Mucosa of descending colon (tissue), 3 donors: ENCODE measurements around the gene CMSS1. TPM values are rescaled to one million over a fixed set of nuclear protein-coding genes. Genes with fewer than 3 reads are reported as not detected.

ENCODE experiments used
- ATAC-seq: fragments of 200-7000 bp; cut with Tn5 transposase; one replicate; pipeline ENCODE4 v1.9.1; 2020; ENCODE audit warnings: mild to moderate bottlenecking, moderate library complexity
- DNase-seq, 3 donors: peaks; one replicate each; pipeline ENCODE4 v3.0.0-alpha.2; 2020
- H3K36me3 ChIP-seq: fragments of 200-600 bp; one replicate; pipeline ENCODE4 v1.8.0; 2021; ENCODE audit warnings: low read depth, mild to moderate bottlenecking
- H3K4me1 ChIP-seq: fragments of 200-600 bp; one replicate; pipeline ENCODE4 v1.8.0; 2021; ENCODE audit warnings: low read depth, mild to moderate bottlenecking
- H3K4me3 ChIP-seq: fragments of 200-600 bp; one replicate; pipeline ENCODE4 v1.8.0; 2021; ENCODE audit warnings: mild to moderate bottlenecking
- H3K9me3 ChIP-seq: fragments of 200-600 bp; one replicate; pipeline ENCODE4 v1.8.0; 2021; ENCODE audit warnings: mild to moderate bottlenecking
- intact Hi-C, 2 donors: fragments of 100-400 bp; cut with DNase I in 1 of 2; cut with micrococcal nuclease in 1 of 2; formaldehyde crosslinking; loops; one replicate each; pipeline versions ENCODE4 v1.11.0 to v1.11.1; 2022; cut with DNase I, micrococcal nuclease
- total RNA-seq, 3 donors: library from RNA; stranded (reverse); fragmentation: NEBNext Ultra II Directional in 2 of 3; extraction: Animal tissue kit (Norgen Biotek cat#: 25700) in 2 of 3; gene quantifications; one replicate each; pipeline versions ENCODE4 v1.2.1 to v1.2.4, GENCODE V29; 2021 to 2023
- TF ChIP-seq, protein P1 (sequence below): fragments of 200-600 bp; IDR thresholded peaks from one replicate; pipeline ENCODE4 v1.8.0; 2022; ENCODE audit warnings: antibody characterized with exemption, mild to moderate bottlenecking
- donor health status: DM: no; HTN: no; CAD: no; lungs with moderate emphysema.
- donor health status: DM: no; HTN: no; CAD: no.
- donor health status: DM: no; HTN: yes; CAD: no.

CMSS1 gene
- total RNA-seq, 3 donors from 2014 or later = 9.6 to 24.2 (median 13.8) TPM

- no peak for DNase-seq
- H3K36me3 ChIP-seq = no peaks in the 10 kb centered on the region
- intact Hi-C loops = no loop called here
- no peak overlapping the region for H3K4me3 ChIP-seq
- H3K9me3 ChIP-seq = no peaks in the 10 kb centered on the region
- no peak for ATAC-seq
- TF ChIP-seq, protein P1, sequence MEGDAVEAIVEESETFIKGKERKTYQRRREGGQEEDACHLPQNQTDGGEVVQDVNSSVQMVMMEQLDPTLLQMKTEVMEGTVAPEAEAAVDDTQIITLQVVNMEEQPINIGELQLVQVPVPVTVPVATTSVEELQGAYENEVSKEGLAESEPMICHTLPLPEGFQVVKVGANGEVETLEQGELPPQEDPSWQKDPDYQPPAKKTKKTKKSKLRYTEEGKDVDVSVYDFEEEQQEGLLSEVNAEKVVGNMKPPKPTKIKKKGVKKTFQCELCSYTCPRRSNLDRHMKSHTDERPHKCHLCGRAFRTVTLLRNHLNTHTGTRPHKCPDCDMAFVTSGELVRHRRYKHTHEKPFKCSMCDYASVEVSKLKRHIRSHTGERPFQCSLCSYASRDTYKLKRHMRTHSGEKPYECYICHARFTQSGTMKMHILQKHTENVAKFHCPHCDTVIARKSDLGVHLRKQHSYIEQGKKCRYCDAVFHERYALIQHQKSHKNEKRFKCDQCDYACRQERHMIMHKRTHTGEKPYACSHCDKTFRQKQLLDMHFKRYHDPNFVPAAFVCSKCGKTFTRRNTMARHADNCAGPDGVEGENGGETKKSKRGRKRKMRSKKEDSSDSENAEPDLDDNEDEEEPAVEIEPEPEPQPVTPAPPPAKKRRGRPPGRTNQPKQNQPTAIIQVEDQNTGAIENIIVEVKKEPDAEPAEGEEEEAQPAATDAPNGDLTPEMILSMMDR = no peak
- peaks cover 3% of the 10 kb centered on the region for H3K4me1 ChIP-seq
Measured at GRCh38 chr3:100206687-100207086, 389.0 kb downstream of the CMSS1 start.

GRCh38 chr3:100207886-100208285 is 390.2 kb downstream of the CMSS1 start:
- ATAC-seq = no peak
- intact Hi-C loops = no loop called here
- H3K4me1 ChIP-seq = peaks cover 3% of the 10 kb centered on the region
- no peak overlapping the region for H3K4me3 ChIP-seq
- no peak for DNase-seq
- TF ChIP-seq, protein P1 = no peak
- H3K36me3 ChIP-seq = no peaks in the 10 kb centered on the region
- H3K9me3 ChIP-seq = no peaks in the 10 kb centered on the region

DNA sequence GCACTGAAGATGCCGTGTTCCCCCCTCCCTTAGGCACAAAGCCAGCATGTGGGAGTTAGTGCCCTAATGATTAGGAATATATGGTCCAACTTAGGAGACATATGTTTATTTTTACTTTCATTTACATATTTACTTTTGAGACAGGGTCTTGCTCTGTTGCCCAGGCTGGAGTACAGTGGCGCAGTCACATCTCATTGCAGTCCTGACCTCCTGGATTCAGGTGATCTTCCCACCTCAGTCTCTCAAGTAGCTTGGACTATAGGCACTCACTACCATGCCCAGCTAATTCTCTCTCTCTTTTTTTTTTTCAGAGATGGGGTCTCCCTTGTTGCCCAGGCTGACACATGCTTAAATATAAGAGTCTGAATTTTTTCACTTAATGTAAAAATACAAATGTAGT is 391.5 kb downstream of the CMSS1 start:
- no peak for DNase-seq
- TF ChIP-seq, protein P1 = no peak
- intact Hi-C loops = no loop called here
- no peak overlapping the region for H3K4me3 ChIP-seq
- H3K9me3 ChIP-seq = no peaks in the 10 kb centered on the region
- ATAC-seq = no peak
- peaks cover 3% of the 10 kb centered on the region for H3K4me1 ChIP-seq
- no peaks in the 10 kb centered on the region for H3K36me3 ChIP-seq

DNA sequence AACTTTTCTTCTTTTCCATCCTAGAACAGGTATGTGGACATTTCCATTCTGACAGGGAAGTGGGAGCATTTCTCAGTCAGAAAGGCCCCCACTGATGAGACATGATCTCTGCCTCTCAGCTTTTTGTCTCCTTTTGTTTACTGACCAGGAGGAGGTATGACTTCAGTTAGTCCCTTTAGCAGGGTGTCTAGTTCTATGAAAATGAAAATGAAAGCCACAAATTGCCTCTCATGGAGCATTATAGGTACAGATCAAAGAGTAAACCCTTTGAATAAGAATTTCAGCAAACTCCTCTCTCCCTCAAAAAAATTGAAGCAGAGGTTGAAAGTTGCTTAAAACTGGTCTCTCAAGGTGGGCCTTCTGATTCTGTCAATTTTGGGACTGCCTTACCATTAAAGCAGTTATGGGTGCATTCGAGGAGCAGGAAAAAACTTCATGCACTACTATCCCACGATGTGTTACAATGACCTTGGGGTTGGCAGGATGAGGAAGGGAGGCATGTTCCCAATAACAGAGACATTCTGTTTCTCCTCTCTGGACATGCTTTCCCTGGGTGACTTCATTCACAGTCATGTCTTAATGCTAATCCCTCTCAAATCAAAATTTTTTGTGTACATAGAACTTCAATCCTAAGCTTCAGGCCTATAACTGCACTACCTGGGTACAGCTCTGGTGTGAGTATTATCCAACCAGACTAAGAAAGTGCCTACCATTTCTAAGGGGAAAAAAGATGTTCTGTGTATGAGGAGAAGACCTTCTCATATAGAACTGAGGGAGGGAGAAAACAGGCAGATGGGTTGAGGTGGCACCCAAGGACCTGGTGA is 392.5 kb downstream of the CMSS1 start:
- intact Hi-C loops = no loop called here
- Histone ChIP-seq H3K4me3 (no peak overlapping the region), H3K9me3 (no peaks in the 10 kb centered on the region), H3K4me1 (peaks cover 3% of the 10 kb centered on the region), H3K36me3 (no peaks in the 10 kb centered on the region)
- TF ChIP-seq, protein P1 = no peak
- DNase-seq (no peak), ATAC-seq (peak; percentile 68)

- TF ChIP-seq, protein P1 = no peak
- no peaks in the 10 kb centered on the region for H3K36me3 ChIP-seq
- H3K4me1 ChIP-seq = peaks cover 3% of the 10 kb centered on the region
- H3K4me3 ChIP-seq = no peak overlapping the region
- H3K9me3 ChIP-seq = no peaks in the 10 kb centered on the region
- intact Hi-C loops = no loop called here
- ATAC-seq = peak; percentile 67
- peak in 1 of 3 donors; percentile 19 for DNase-seq
Measured at GRCh38 chr3:100210772-100211135, 393.1 kb downstream of the CMSS1 start.
